Testis (tissue), 3 donors: Measurements from ENCODE around the gene MAB21L4. TPM values are rescaled to one million over a fixed set of nuclear protein-coding genes. Genes with fewer than 3 reads are reported as not detected.

ENCODE experiments used
- DNase-seq: peaks from one replicate; pipeline ENCODE4 v3.0.0-alpha.2; 2019
- H3K27ac ChIP-seq, 2 donors: fragments of 200-600 bp; sonication (generic); one replicate each; pipeline ENCODE4 v1.5.1; 2019
- H3K27me3 ChIP-seq: fragments of 200-600 bp; sonication (generic); one replicate; pipeline ENCODE4 v1.5.1; 2019
- H3K36me3 ChIP-seq: fragments of 200-600 bp; sonication (generic); one replicate; pipeline ENCODE4 v1.5.1; 2017; ENCODE audit warnings: low read depth; ENCODE audit errors: missing control alignments
- H3K4me1 ChIP-seq: fragments of 200-600 bp; sonication (generic); one replicate; pipeline ENCODE4 v1.5.1; 2019
- H3K4me3 ChIP-seq, 2 donors: fragments of 200-600 bp; sonication (generic); one replicate each; pipeline ENCODE4 v1.5.1; 2017 to 2019
- H3K9me3 ChIP-seq: fragments of 200-600 bp; sonication (generic); one replicate; pipeline ENCODE4 v1.5.1; 2017
- POLR2A ChIP-seq: fragments of 450-650 bp; IDR thresholded peaks from one replicate; pipeline ENCODE4 v1.6.1; 2017; ENCODE audit warnings: antibody characterized with exemption, mild to moderate bottlenecking, moderate library complexity
- WGBS, 2 donors: methylation state at CpG; one replicate each; pipeline ENCODE4 v1.1.5; 2018; 5-methylcytosine and 5-hydroxymethylcytosine counted together
- intact Hi-C: fragments of 100-400 bp; cut with DNase I; formaldehyde crosslinking; loops from one replicate; pipeline ENCODE4 v1.15.1; 2023; ENCODE audit warnings: low total_unique reads
- polyA plus RNA-seq: library from polyadenylated mRNA; stranded (reverse); fragments of 350-450 nt; fragmentation: Illumina TruSeq; extraction: RNeasy Lipid Tissue Mini Kit (QIAGEN cat#74804); gene quantifications from one replicate; pipeline ENCODE4 v1.2.3, GENCODE V29; 2014; ENCODE audit warnings: low read depth, low replicate concordance; ENCODE audit not compliant: insufficient read depth
- total RNA-seq, 2 donors: library from RNA; depleted of rRNA; stranded (reverse); fragments of >200 nt; gene quantifications; one replicate each; pipeline ENCODE4 v1.2.3, GENCODE V29; 2016
- TF ChIP-seq, protein P1 (sequence below), 3 experiments: fragments of 450-650 bp in 2 of 3; fragments of 200-600 bp in 1 of 3; sonication (generic) in 1 of 3; IDR thresholded peaks; one replicate each; pipeline ENCODE4 v1.5.1; 2016 to 2019; ENCODE audit warnings: antibody characterized with exemption in 3 of 3, mild to moderate bottlenecking in 2 of 3, moderate library complexity in 1 of 3

The MAB21L4 gene
- total and polyA plus RNA-seq, 3 donors from 2014 or later: 1.1 TPM; not detected in 2

DNA sequence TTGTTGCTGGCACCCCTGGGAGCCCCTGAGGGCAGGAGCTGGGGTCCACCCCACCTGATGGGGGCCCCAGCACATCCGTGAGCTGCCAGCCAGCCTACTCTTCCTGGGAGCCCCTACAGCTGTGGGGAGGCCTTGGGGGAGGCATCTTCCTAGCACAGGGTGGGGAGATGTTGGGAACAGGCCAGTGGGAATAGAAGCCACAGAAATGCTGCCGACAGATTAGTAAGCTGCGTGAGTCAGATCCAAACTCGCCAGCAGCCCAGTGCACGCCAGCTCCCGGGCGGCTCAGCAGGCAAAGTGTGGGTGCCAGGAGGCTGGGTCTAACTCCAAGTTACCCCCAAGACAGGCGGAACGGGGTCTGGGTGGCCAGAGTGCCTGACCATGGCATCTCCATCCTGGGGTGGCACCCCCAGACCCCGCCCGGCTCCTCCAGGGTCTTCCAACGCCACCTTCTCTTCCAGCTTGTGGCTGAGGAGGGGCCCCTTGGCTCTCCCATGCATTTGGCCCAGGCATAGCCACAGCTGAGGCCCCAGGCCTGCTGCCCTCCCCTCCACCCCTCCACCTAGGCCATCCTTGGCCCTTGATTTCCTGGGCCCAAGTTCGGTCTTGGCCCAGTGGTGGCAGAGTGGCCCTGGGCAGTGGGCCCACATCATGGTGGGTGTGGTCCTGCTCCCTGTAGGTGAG is 25.5 kb upstream of the MAB21L4 start:
- peaks cover 5% of the 10 kb centered on the region for H3K4me1 ChIP-seq
- no peaks in the 10 kb centered on the region for H3K36me3 ChIP-seq
- H3K4me3 ChIP-seq: no peak overlapping the region
- TF ChIP-seq, protein P1, sequence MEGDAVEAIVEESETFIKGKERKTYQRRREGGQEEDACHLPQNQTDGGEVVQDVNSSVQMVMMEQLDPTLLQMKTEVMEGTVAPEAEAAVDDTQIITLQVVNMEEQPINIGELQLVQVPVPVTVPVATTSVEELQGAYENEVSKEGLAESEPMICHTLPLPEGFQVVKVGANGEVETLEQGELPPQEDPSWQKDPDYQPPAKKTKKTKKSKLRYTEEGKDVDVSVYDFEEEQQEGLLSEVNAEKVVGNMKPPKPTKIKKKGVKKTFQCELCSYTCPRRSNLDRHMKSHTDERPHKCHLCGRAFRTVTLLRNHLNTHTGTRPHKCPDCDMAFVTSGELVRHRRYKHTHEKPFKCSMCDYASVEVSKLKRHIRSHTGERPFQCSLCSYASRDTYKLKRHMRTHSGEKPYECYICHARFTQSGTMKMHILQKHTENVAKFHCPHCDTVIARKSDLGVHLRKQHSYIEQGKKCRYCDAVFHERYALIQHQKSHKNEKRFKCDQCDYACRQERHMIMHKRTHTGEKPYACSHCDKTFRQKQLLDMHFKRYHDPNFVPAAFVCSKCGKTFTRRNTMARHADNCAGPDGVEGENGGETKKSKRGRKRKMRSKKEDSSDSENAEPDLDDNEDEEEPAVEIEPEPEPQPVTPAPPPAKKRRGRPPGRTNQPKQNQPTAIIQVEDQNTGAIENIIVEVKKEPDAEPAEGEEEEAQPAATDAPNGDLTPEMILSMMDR (IDR thresholded peaks at IDR 0.05): no peak
- TF ChIP-seq POLR2A: no peak
- no peak overlapping the region for H3K27ac ChIP-seq
- no peaks in the 10 kb centered on the region for H3K9me3 ChIP-seq
- no peaks in the 10 kb centered on the region for H3K27me3 ChIP-seq
- WGBS, 2 donors: 53 to 82% methylated on average over 6 to 13 of the region's 13 CpGs
- peak; percentile 59 for DNase-seq
- intact Hi-C loops: no loop called here

DNA sequence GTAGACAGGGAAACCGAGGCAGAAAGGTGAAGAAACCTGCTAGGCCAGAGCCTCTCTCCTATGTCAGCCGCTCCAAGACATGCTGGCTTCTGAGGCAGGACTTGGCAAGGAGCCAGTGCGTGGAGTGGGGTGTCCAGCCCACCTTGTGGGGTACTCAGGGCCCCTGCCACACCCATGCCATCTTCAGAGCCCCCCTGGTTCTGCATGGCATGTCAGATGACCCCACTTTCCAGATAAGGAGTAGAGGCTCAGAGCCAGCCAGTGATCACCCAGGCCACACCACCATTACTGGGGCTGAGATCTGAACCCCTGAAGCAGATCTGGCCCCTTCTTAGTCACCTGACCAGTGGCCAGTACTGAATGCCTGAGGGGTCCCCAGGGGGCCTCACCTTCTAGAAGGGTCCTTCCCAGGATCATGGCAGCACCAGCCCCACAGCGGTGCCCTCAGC is 24.9 kb upstream of the MAB21L4 start:
- no peak overlapping the region for H3K4me3 ChIP-seq
- intact Hi-C loops: no loop called here
- TF ChIP-seq, protein P1 (IDR thresholded peaks at IDR 0.05): no peak
- no peak for TF ChIP-seq POLR2A
- DNase-seq: peak; percentile 10
- H3K27ac ChIP-seq: no peak overlapping the region
- H3K9me3 ChIP-seq: no peaks in the 10 kb centered on the region
- WGBS, 2 donors: 88 to 100% methylated on average over 1 to 4 of the region's 4 CpGs
- H3K4me1 ChIP-seq: peaks cover 6% of the 10 kb centered on the region
- H3K36me3 ChIP-seq: no peaks in the 10 kb centered on the region
- no peaks in the 10 kb centered on the region for H3K27me3 ChIP-seq

DNA sequence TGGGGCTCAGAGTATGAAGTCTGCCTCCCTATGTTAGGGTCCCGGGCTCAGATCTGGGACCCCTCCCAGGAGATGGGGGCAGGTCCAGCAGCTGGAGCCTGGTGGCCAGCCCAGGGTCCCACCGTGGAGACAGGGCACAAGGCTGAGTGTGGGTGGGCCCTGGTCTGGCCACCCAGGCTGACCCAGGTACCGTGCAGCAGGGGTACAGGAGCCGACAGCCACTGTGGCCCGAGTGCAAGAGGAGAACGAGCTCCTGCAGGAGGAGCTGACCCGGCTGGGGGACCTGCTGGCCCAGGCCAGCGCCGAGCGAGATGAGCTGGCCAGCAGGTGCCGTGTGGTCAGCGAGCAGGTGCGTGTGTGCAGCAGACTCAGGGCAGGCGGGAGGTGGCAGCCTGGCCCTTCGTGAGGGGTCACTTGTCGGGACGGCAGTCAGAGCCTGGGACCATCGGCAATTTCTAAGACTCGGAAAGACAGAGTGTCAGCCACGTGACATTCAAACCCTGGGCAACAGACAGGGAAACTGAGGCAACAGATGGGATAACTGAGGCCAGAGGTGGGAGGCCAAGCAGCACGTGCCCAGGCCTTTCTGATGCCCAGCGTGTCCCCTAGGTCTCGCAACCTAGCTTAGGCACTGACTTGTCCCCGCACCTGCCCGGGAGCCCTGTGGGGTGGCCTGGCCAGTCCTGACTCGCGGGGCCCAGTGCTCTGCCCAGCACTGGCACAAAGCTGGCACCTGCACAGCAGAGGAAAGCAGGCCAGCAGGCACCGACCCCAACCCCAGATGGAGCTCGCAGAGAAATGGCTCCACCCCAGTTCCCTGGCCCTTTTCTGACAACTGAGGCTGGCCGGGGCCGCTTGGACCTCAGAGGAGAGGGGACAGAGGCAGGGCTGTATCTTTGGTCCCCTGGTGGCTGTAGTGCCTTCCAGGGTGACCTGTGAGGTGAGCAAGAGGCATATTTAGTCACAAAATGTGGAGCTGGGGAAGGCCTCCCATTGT is 24.1 kb upstream of the MAB21L4 start:
- Histone ChIP-seq H3K27me3 (no peaks in the 10 kb centered on the region), H3K9me3 (no peaks in the 10 kb centered on the region), H3K4me3 (no peak overlapping the region), H3K4me1 (peaks cover 7% of the 10 kb centered on the region), H3K36me3 (no peaks in the 10 kb centered on the region), H3K27ac (no peak overlapping the region)
- peak; percentile 11 for DNase-seq
- TF ChIP-seq, protein P1 (IDR thresholded peaks at IDR 0.05): no peak
- TF ChIP-seq POLR2A: no peak
- intact Hi-C loops: loop anchor here (10.0 kb wide), 1 partner anchor 75 kb away; the partner anchor contains the start of gene SNED1
- 94 to 97% methylated on average over 16 to 31 of the region's 31 CpGs for WGBS, 2 donors

DNA sequence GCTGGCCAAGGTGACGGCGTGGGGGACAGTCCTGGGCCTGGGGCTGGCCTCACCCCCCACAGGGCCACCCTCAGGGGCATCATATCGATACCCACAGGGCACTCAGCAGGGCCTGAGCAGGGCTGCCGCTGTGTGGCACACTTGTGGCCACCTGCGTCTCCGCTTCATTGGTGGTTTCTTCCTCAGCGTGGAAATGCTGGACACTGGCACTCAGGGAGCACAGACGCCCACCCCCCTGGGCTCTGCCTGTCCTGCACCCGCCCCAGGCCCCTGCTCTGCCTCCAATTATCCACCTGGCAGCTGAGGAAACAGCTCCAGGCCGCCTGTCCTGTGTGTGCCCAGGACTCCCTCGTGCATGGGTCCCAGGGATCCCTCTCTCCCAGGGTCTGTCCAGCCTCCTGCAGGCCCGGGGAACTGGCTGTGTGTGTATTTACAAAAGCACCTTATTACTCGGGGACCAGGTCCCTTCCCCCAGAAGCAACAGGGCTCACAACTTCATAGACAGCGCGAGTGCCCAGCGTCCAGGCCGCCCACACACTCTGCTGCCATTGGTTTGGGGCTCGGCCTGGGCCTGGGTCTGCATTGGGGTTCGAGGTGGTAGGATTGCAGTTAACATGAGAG is 23.3 kb upstream of the MAB21L4 start:
- Histone ChIP-seq H3K9me3 (no peaks in the 10 kb centered on the region), H3K36me3 (no peaks in the 10 kb centered on the region), H3K27me3 (no peaks in the 10 kb centered on the region), H3K4me1 (peaks cover 15% of the 10 kb centered on the region), H3K27ac (no peak overlapping the region), H3K4me3 (no peak overlapping the region)
- peak; percentile 11 for DNase-seq
- no peak for TF ChIP-seq POLR2A
- TF ChIP-seq, protein P1 (IDR thresholded peaks at IDR 0.05): no peak
- intact Hi-C loops: loop anchor here (10.0 kb wide), 1 partner anchor 76 kb away; the partner anchor contains the start of gene SNED1
- 89 to 92% methylated on average over 13 to 19 of the region's 19 CpGs for WGBS, 2 donors
